ENCODE results near the gene MB. TPM values are rescaled to one million over a fixed set of nuclear protein-coding genes. Genes with fewer than 3 reads are reported as not detected.

MB gene
- polyA plus RNA-seq, 1 donor from 2014 or later: 0.51 TPM

- Histone ChIP-seq H3K9me2 (ENCODE audit: insufficient read depth, low read length) (no peaks in the 10 kb centered on the region), H3K4me3 (ENCODE audit: low read length) (no peak overlapping the region), H3K27me3 (ENCODE audit: insufficient read depth, low read depth, low read length) (no peaks in the 10 kb centered on the region), H3K36me3 (ENCODE audit: insufficient read depth, low read length) (no peaks in the 10 kb centered on the region), H2AFZ (ENCODE audit: low read depth, low read length) (no peak overlapping the region), H3K27ac (ENCODE audit: low read length) (no peak overlapping the region), H3F3A (ENCODE audit: insufficient read depth, low read length, poor library complexity, severe bottlenecking) (no peaks in the 10 kb centered on the region), H3K79me2 (replicated peaks; ENCODE audit: insufficient read depth, low read length) (no peaks in the 10 kb centered on the region), H3K4me2 (ENCODE audit: low read length) (no peak overlapping the region), H4K20me1 (ENCODE audit: insufficient read depth) (no peaks in the 10 kb centered on the region), H3K9me3 (ENCODE audit: low read length) (no peaks in the 10 kb centered on the region), H3K9ac (ENCODE audit: low read length) (no peak overlapping the region)
- no peak for TF ChIP-seq MXI1 (conservative IDR thresholded peaks at IDR 0.05; ENCODE audit: poor library complexity, severe bottlenecking)
- TF ChIP-seq CTCF (IDR thresholded peaks at IDR 0.05; ENCODE audit: poor library complexity, severe bottlenecking): no peak
- TF ChIP-seq EZH2 (IDR thresholded peaks at IDR 0.05; ENCODE audit: borderline replicate concordance, insufficient read depth, low read length, poor library complexity, severe bottlenecking): no peak
- TF ChIP-seq EP300 (conservative IDR thresholded peaks at IDR 0.05; ENCODE audit: poor library complexity, severe bottlenecking): no peak
- TF ChIP-seq TAF1 (IDR thresholded peaks at IDR 0.05; ENCODE audit: low read depth): no peak
- no peak for TF ChIP-seq POLR2AphosphoS5 (IDR thresholded peaks at IDR 0.05)
- no peak for TF ChIP-seq REST (IDR thresholded peaks at IDR 0.05; ENCODE audit: borderline replicate concordance)
- TF ChIP-seq SMC3 (conservative IDR thresholded peaks at IDR 0.05; ENCODE audit: poor library complexity): no peak
- no peak for TF ChIP-seq RAD21 (conservative IDR thresholded peaks at IDR 0.05)
Measured at GRCh38 chr22:35638001-35638400, 20.9 kb upstream of the MB start.

- Histone ChIP-seq H4K20me1 (ENCODE audit: insufficient read depth) (no peaks in the 10 kb centered on the region), H3K9me2 (ENCODE audit: insufficient read depth, low read length) (no peaks in the 10 kb centered on the region), H2AFZ (ENCODE audit: low read depth, low read length) (no peak overlapping the region), H3K79me2 (replicated peaks; ENCODE audit: insufficient read depth, low read length) (no peaks in the 10 kb centered on the region), H3K36me3 (ENCODE audit: insufficient read depth, low read length) (no peaks in the 10 kb centered on the region), H3K9me3 (ENCODE audit: low read length) (no peaks in the 10 kb centered on the region), H3K27me3 (ENCODE audit: insufficient read depth, low read depth, low read length) (no peaks in the 10 kb centered on the region), H3F3A (ENCODE audit: insufficient read depth, low read length, poor library complexity, severe bottlenecking) (no peaks in the 10 kb centered on the region), H3K9ac (ENCODE audit: low read length) (no peak overlapping the region), H3K4me2 (ENCODE audit: low read length) (no peak overlapping the region), H3K4me3 (ENCODE audit: low read length) (no peak overlapping the region), H3K27ac (ENCODE audit: low read length) (no peak overlapping the region)
- TF ChIP-seq RAD21 (conservative IDR thresholded peaks at IDR 0.05): no peak
Measured at GRCh38 chr22:35637254-35637653, 20.1 kb upstream of the MB start.

All from neural cell (in vitro differentiated cells).